SU-DHL-6 (cell line): ENCODE data around the gene CFAP210.

ENCODE experiments used
- CTCF ChIP-seq: fragments of 200-600 bp; sonication (generic); IDR thresholded peaks from one replicate; pipeline ENCODE4 v1.5.1; 2017; ENCODE audit warnings: antibody characterized with exemption, mild to moderate bottlenecking, low read length, moderate library complexity; ENCODE audit not compliant: insufficient read depth, poor library complexity, severe bottlenecking
- EZH2phosphoT487 ChIP-seq: fragments of 200-600 bp; sonication (generic), shearing (Covaris generic); conservative IDR thresholded peaks from 2 replicates; pipeline ENCODE4 v1.6.1; 2018; ENCODE audit warnings: mild to moderate bottlenecking, antibody characterized with exemption, low read length, moderate library complexity, mixed read lengths

DNA sequence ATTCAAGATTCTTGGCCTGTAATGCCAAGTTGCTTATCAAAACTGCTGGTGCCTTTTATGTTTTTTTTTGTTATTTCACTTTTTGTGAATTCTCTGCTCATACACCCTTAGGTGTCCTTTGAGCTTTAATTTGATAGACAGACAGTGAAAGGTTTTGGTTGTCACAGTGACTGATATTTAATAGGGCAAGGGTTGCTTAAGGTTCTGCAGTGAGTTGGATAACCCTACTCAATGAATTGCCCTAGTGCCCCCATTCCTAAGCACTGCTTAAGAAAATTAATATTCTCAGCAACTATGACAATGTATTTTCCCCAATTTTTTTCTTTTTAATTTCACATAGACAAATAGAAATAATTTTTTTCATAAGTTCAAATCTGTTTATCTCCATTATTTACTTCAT is 94.6 kb downstream of the CFAP210 start:
- TF ChIP-seq CTCF: no peak
- TF ChIP-seq EZH2phosphoT487: no peak
